GM18511 (cell line): ENCODE results near the gene FRMD4B.
"Not testable (repeated sequence)": the region's sequence is repeated elsewhere in the genome, so short reads cannot be mapped to it uniquely, and the experiment has no call there.

Experiments used
- ATAC-seq: cut with Tn5 transposase; IDR thresholded peaks from one replicate; pipeline ENCODE4 v1.9.1; 2021; ENCODE audit warnings: mild to moderate bottlenecking, moderate library complexity; ENCODE audit not compliant: unreplicated experiment

Gene FRMD4B

GRCh38 chr3:69251078-69251805 is 134.6 kb downstream of the FRMD4B start:
- no peak for ATAC-seq

GRCh38 chr3:69250014-69250413 is 135.9 kb downstream of the FRMD4B start:
- no peak for ATAC-seq

GRCh38 chr3:69249001-69249400 is 136.9 kb downstream of the FRMD4B start:
- ATAC-seq: no peak

- ATAC-seq: no peak
These were observed 137.5 kb downstream of the FRMD4B start for GRCh38 chr3:69248436-69248835.

GRCh38 chr3:69246612-69247011 is 139.3 kb downstream of the FRMD4B start:
- ATAC-seq: no peak

GRCh38 chr3:69244039-69244438 is 141.8 kb downstream of the FRMD4B start:
- ATAC-seq: no peak

GRCh38 chr3:69241769-69242168 is 144.1 kb downstream of the FRMD4B start:
- ATAC-seq: no peak

- peak; percentile 78 for ATAC-seq
These were observed 145.0 kb downstream of the FRMD4B start for GRCh38 chr3:69240651-69241568.

- ATAC-seq: no peak
These were observed 146.8 kb downstream of the FRMD4B start for GRCh38 chr3:69239063-69239462.

GRCh38 chr3:69236812-69237707 is 148.8 kb downstream of the FRMD4B start:
- ATAC-seq: no peak

GRCh38 chr3:69235882-69236281 is 150.0 kb downstream of the FRMD4B start:
- ATAC-seq: no peak

GRCh38 chr3:69235227-69235626 is 150.7 kb downstream of the FRMD4B start:
- ATAC-seq: not testable (repeated sequence)

GRCh38 chr3:69232482-69232881 is 153.4 kb downstream of the FRMD4B start:
- no peak for ATAC-seq

GRCh38 chr3:69231929-69232440 is 153.9 kb downstream of the FRMD4B start:
- ATAC-seq: no peak

- ATAC-seq: no peak
These were observed 159.8 kb downstream of the FRMD4B start for GRCh38 chr3:69226071-69226470.

- no peak for ATAC-seq
These were observed 166.7 kb downstream of the FRMD4B start for GRCh38 chr3:69219101-69219708.

GRCh38 chr3:69218079-69218478 is 167.8 kb downstream of the FRMD4B start:
- no peak for ATAC-seq

- ATAC-seq: no peak
These were observed 168.9 kb downstream of the FRMD4B start for GRCh38 chr3:69216981-69217380.

- no peak for ATAC-seq
These were observed 171.6 kb downstream of the FRMD4B start for GRCh38 chr3:69214241-69214640.

- ATAC-seq: peak; percentile 84
These were observed 173.3 kb downstream of the FRMD4B start for GRCh38 chr3:69212411-69213160.
